Amniotic epithelial cell (primary cell): ENCODE data around the gene STIM1.

Experiments used
- DNase-seq: peaks from one replicate; pipeline ENCODE4 v3.0.0-alpha.2; 2010; ENCODE audit warnings: low read depth

Gene STIM1

GRCh38 chr11:3952715-3953114, 97.3 kb downstream of the STIM1 start:
- DNase-seq = peak; percentile 37

- DNase-seq = no peak
Measured at GRCh38 chr11:3953327-3953726, 97.9 kb downstream of the STIM1 start.

GRCh38 chr11:3954448-3955298, 99.2 kb downstream of the STIM1 start:
- DNase-seq = peak; percentile 48

- DNase-seq = no peak
Measured at GRCh38 chr11:3955299-3955665, 99.8 kb downstream of the STIM1 start.

GRCh38 chr11:3956038-3956437, 100.6 kb downstream of the STIM1 start:
- no peak for DNase-seq

- no peak for DNase-seq
Measured at GRCh38 chr11:3956748-3957147, 101.3 kb downstream of the STIM1 start.

GRCh38 chr11:3957437-3957836, 102.0 kb downstream of the STIM1 start:
- no peak for DNase-seq

GRCh38 chr11:3958281-3958680, 102.8 kb downstream of the STIM1 start:
- DNase-seq = no peak

- peak; percentile 57 for DNase-seq
Measured at GRCh38 chr11:3959015-3959902, 103.8 kb downstream of the STIM1 start.

GRCh38 chr11:3959903-3960265, 104.4 kb downstream of the STIM1 start:
- DNase-seq = peak; percentile 75

GRCh38 chr11:3962406-3962840, 107.0 kb downstream of the STIM1 start:
- DNase-seq = no peak

- DNase-seq = peak; percentile 19
Measured at GRCh38 chr11:3964056-3964455, 108.6 kb downstream of the STIM1 start.

GRCh38 chr11:3964935-3965604, 109.6 kb downstream of the STIM1 start:
- no peak for DNase-seq

GRCh38 chr11:3967695-3968094, 112.2 kb downstream of the STIM1 start:
- DNase-seq = no peak

GRCh38 chr11:3969200-3969599, 113.7 kb downstream of the STIM1 start:
- no peak for DNase-seq

- no peak for DNase-seq
Measured at GRCh38 chr11:3969613-3970012, 114.1 kb downstream of the STIM1 start.

- DNase-seq = no peak
Measured at GRCh38 chr11:3970108-3970507, 114.6 kb downstream of the STIM1 start.

- peak; percentile 51 for DNase-seq
Measured at GRCh38 chr11:3971756-3972404, 116.4 kb downstream of the STIM1 start.

- no peak for DNase-seq
Measured at GRCh38 chr11:3972431-3972830, 117.0 kb downstream of the STIM1 start.

- DNase-seq = no peak
Measured at GRCh38 chr11:3977078-3977477, 121.6 kb downstream of the STIM1 start.

- no peak for DNase-seq
Measured at GRCh38 chr11:3981084-3981633, 125.7 kb downstream of the STIM1 start.

- no peak for DNase-seq
Measured at GRCh38 chr11:3982431-3982830, 127.0 kb downstream of the STIM1 start.
